ENCODE measurements around the gene XXYLT1.

The XXYLT1 gene

DNA sequence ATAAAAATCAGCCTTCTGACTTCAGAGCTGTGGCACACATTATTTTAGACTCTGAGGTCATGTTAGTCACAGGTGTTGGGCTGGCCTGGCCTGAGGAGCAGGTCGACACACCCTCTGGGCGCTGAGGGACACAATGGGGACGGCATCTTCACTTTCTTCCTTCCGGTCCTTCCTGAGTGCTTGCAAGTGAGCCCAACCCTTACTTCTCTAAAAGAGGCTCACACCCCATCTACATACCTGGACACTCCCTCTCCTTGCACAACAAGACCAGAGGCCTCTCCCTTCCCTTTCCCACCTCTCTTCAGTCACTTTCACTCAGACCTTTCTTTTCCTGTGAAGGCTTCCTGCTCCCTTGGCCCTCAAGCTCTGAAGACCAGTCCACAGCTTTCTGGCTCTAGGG is 85.4 kb downstream of the XXYLT1 start:
- H3K4me2 ChIP-seq (ENCODE audit: low read length), result no peak overlapping the region

GRCh38 chr3:195184716-195185421 is 86.1 kb downstream of the XXYLT1 start:
- Histone ChIP-seq H3K4me1 (ENCODE audit: control insufficient read depth, insufficient read depth, low read length) (peaks cover 17% of the 10 kb centered on the region), H3K27me3 (ENCODE audit: control insufficient read depth, insufficient read depth, low read length) (no peaks in the 10 kb centered on the region), H3K4me2 (ENCODE audit: low read length) (no peak overlapping the region), H3K9me3 (replicated peaks; ENCODE audit: low read length) (no peaks in the 10 kb centered on the region), H3K36me3 (ENCODE audit: insufficient read depth, low read length) (no peaks in the 10 kb centered on the region), H3K9ac (ENCODE audit: low read depth, low read length) (no peak overlapping the region), H3K4me3 (ENCODE audit: low read length) (no peak overlapping the region)

More for the DNA sequence above, 85.4 kb downstream of the XXYLT1 start:
- Histone ChIP-seq H3K9ac (ENCODE audit: low read depth, low read length) (no peak overlapping the region), H3K27me3 (ENCODE audit: control insufficient read depth, insufficient read depth, low read length) (no peaks in the 10 kb centered on the region), H3K4me3 (ENCODE audit: low read length) (no peak overlapping the region), H3K9me3 (replicated peaks; ENCODE audit: low read length) (no peaks in the 10 kb centered on the region), H3K4me1 (ENCODE audit: control insufficient read depth, insufficient read depth, low read length) (peaks cover 17% of the 10 kb centered on the region), H3K36me3 (ENCODE audit: insufficient read depth, low read length) (no peaks in the 10 kb centered on the region)

DNA sequence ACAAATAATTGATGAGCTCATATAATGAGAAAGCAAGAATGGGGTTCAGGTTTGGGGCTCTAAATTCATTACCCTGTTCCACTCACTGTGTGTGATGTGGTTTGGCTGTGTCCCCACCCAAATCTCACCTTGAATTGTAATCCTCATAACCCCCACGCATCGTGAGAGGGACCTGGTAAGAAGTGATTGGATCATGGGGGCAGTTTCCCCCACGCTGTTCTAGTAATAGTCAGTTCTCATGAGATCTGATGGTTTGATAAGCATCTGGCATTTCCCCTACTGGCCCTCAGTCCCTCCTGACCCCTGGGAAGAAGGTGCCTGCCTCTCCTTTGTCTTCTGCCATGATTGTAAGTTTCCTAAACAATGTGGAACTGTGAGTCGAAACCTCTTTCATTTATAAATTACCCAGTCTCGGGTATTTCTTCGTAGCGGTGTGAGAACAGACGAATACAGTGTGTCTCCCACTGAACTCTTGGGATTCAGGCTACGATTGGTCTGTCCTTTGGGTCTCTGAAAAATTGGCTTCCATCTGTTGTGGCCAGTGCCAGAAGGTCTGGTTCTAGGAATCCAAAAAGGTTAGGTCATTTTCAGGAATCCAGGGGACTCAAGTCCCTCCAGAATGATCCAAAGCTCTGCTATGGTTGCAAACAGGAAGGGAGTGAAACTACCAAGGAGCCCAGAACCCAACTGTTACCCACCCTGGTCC is 87.7 kb downstream of the XXYLT1 start:
- no peaks in the 10 kb centered on the region for H3K27me3 ChIP-seq (ENCODE audit: control insufficient read depth, insufficient read depth, low read length)
- no peak overlapping the region for H3K4me2 ChIP-seq (ENCODE audit: low read length)
- no peak overlapping the region for H3K9ac ChIP-seq (ENCODE audit: low read depth, low read length)
- H3K4me3 ChIP-seq (ENCODE audit: low read length), result no peak overlapping the region
- peaks cover 16% of the 10 kb centered on the region for H3K4me1 ChIP-seq (ENCODE audit: control insufficient read depth, insufficient read depth, low read length)
- H3K36me3 ChIP-seq (ENCODE audit: insufficient read depth, low read length), result no peaks in the 10 kb centered on the region
- no peaks in the 10 kb centered on the region for H3K9me3 ChIP-seq (replicated peaks; ENCODE audit: low read length)

- Histone ChIP-seq H3K4me3 (ENCODE audit: low read length) (no peak overlapping the region), H3K4me2 (ENCODE audit: low read length) (no peak overlapping the region), H3K4me1 (ENCODE audit: control insufficient read depth, insufficient read depth, low read length) (peaks cover 8% of the 10 kb centered on the region), H3K27me3 (ENCODE audit: control insufficient read depth, insufficient read depth, low read length) (no peaks in the 10 kb centered on the region), H3K9me3 (replicated peaks; ENCODE audit: low read length) (no peaks in the 10 kb centered on the region), H3K36me3 (ENCODE audit: insufficient read depth, low read length) (no peaks in the 10 kb centered on the region), H3K9ac (ENCODE audit: low read depth, low read length) (no peak overlapping the region)
These were observed 88.5 kb downstream of the XXYLT1 start for GRCh38 chr3:195182470-195182795.

DNA sequence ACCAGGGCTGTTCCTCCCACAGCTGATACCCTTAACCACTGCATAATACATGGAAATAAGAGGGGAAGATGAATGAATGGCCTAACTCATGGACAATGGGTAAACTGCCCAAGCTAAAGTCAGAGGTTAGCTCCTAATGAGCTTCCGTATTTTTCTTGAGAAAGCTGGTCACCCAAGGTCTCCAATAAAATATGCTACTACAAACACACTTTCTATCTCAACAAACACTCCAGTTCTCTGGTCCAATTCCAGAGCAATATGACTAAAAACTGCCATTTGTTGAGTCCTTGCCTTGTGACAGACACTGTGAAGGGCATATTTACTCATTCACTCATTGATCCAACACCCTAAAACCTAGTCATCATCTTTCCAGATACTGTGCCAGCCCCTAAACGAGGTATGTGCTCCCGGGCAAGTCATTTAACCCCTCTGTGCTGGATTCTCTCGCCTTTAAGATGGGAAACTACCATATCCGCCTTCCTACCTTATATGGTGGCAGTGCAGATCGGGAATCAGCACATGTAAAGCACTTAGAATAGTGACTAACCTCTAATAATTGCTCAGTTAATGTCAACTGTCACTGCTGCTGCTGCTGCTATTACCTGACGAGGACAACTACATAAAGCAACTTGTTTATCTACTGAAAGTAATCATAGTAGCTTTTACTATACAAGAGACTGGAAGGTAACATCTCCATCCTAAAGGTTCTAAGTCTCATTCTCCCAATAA is 89.1 kb downstream of the XXYLT1 start:
- Histone ChIP-seq H3K9me3 (replicated peaks; ENCODE audit: low read length) (no peaks in the 10 kb centered on the region), H3K9ac (ENCODE audit: low read depth, low read length) (no peak overlapping the region), H3K36me3 (ENCODE audit: insufficient read depth, low read length) (no peaks in the 10 kb centered on the region), H3K4me2 (ENCODE audit: low read length) (no peak overlapping the region), H3K4me3 (ENCODE audit: low read length) (no peak overlapping the region), H3K4me1 (ENCODE audit: control insufficient read depth, insufficient read depth, low read length) (peaks cover 6% of the 10 kb centered on the region), H3K27me3 (ENCODE audit: control insufficient read depth, insufficient read depth, low read length) (no peaks in the 10 kb centered on the region)

GRCh38 chr3:195181113-195181498 is 89.9 kb downstream of the XXYLT1 start:
- Histone ChIP-seq H3K9me3 (replicated peaks; ENCODE audit: low read length) (no peaks in the 10 kb centered on the region), H3K4me2 (ENCODE audit: low read length) (no peak overlapping the region), H3K9ac (ENCODE audit: low read depth, low read length) (no peak overlapping the region), H3K36me3 (ENCODE audit: insufficient read depth, low read length) (no peaks in the 10 kb centered on the region), H3K4me3 (ENCODE audit: low read length) (no peak overlapping the region), H3K4me1 (ENCODE audit: control insufficient read depth, insufficient read depth, low read length) (peaks cover 6% of the 10 kb centered on the region), H3K27me3 (ENCODE audit: control insufficient read depth, insufficient read depth, low read length) (no peaks in the 10 kb centered on the region)

DNA sequence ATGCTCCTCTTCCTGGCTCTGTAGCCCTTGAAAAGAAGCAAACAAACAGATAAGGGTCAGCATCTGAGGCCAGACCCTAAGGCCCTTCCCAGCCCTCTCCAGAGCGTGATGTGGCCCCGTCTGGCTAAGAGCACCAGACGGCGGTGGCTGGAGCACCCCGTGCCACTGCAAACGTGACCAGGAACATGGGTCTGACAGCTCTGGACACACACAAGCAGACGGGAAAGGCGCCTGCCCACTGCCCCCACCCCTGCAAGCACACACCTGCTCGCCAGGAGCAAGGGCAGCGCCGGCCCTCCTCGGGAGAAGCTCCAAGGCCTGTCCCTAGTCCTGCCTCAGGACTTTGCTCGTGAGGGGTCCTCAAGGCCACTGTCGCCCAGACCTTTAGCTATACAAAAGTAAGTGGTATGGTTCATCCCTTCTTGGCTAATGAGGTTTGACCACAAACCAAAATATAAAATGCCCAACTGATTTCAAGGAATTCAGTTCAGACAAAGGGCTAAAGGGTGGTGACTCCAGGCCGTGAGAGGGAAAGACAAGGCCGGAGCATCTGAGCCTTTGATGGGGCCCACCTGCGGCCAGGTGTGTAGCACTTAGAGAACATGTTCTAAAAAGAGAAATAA is 90.4 kb downstream of the XXYLT1 start:
- H3K27me3 ChIP-seq (ENCODE audit: control insufficient read depth, insufficient read depth, low read length), result no peaks in the 10 kb centered on the region
- H3K36me3 ChIP-seq (ENCODE audit: insufficient read depth, low read length), result peaks cover under 1% of the 10 kb centered on the region
- no peak overlapping the region for H3K9ac ChIP-seq (ENCODE audit: low read depth, low read length)
- no peak overlapping the region for H3K4me2 ChIP-seq (ENCODE audit: low read length)
- no peak overlapping the region for H3K4me3 ChIP-seq (ENCODE audit: low read length)
- H3K4me1 ChIP-seq (ENCODE audit: control insufficient read depth, insufficient read depth, low read length), result peaks cover 6% of the 10 kb centered on the region
- H3K9me3 ChIP-seq (replicated peaks; ENCODE audit: low read length), result no peaks in the 10 kb centered on the region

GRCh38 chr3:195179776-195180489 is 91.0 kb downstream of the XXYLT1 start:
- Histone ChIP-seq H3K27me3 (ENCODE audit: control insufficient read depth, insufficient read depth, low read length) (no peaks in the 10 kb centered on the region), H3K4me1 (ENCODE audit: control insufficient read depth, insufficient read depth, low read length) (peaks cover 6% of the 10 kb centered on the region), H3K4me2 (ENCODE audit: low read length) (no peak overlapping the region), H3K9me3 (replicated peaks; ENCODE audit: low read length) (no peaks in the 10 kb centered on the region), H3K9ac (ENCODE audit: low read depth, low read length) (no peak overlapping the region), H3K4me3 (ENCODE audit: low read length) (no peak overlapping the region), H3K36me3 (ENCODE audit: insufficient read depth, low read length) (peaks cover 2% of the 10 kb centered on the region)

GRCh38 chr3:195178124-195178910 is 92.6 kb downstream of the XXYLT1 start:
- H3K4me1 ChIP-seq (ENCODE audit: control insufficient read depth, insufficient read depth, low read length), result peaks cover 6% of the 10 kb centered on the region
- no peak overlapping the region for H3K9ac ChIP-seq (ENCODE audit: low read depth, low read length)
- no peak overlapping the region for H3K4me3 ChIP-seq (ENCODE audit: low read length)
- H3K9me3 ChIP-seq (replicated peaks; ENCODE audit: low read length), result no peaks in the 10 kb centered on the region
- H3K4me2 ChIP-seq (ENCODE audit: low read length), result no peak overlapping the region
- H3K27me3 ChIP-seq (ENCODE audit: control insufficient read depth, insufficient read depth, low read length), result no peaks in the 10 kb centered on the region
- H3K36me3 ChIP-seq (ENCODE audit: insufficient read depth, low read length), result peaks cover 2% of the 10 kb centered on the region

GRCh38 chr3:195177422-195178123 is 93.4 kb downstream of the XXYLT1 start:
- H3K27me3 ChIP-seq (ENCODE audit: control insufficient read depth, insufficient read depth, low read length), result no peaks in the 10 kb centered on the region
- H3K4me1 ChIP-seq (ENCODE audit: control insufficient read depth, insufficient read depth, low read length), result peaks cover 7% of the 10 kb centered on the region

More at GRCh38 chr3:195177422-195178123, 93.4 kb downstream of the XXYLT1 start:
- no peak overlapping the region for H3K9ac ChIP-seq (ENCODE audit: low read depth, low read length)
- no peak overlapping the region for H3K4me3 ChIP-seq (ENCODE audit: low read length)
- H3K9me3 ChIP-seq (replicated peaks; ENCODE audit: low read length), result no peaks in the 10 kb centered on the region
- no peak overlapping the region for H3K4me2 ChIP-seq (ENCODE audit: low read length)
- peaks cover 2% of the 10 kb centered on the region for H3K36me3 ChIP-seq (ENCODE audit: insufficient read depth, low read length)

Data from skeletal muscle satellite cell (primary cell).